ENCODE results near the gene IPO11.
A peak's percentile ranks its signal among the peaks of the same experiment; 100 is the strongest.
"Not testable (repeated sequence)": the region's sequence is repeated elsewhere in the genome, so short reads cannot be mapped to it uniquely, and the experiment has no call there.

Gene IPO11

GRCh38 chr5:62606878-62607277, 194.3 kb downstream of the IPO11 start:
- peak; percentile 20 for DNase-seq

GRCh38 chr5:62607615-62608014, 195.1 kb downstream of the IPO11 start:
- no peak for DNase-seq

DNA sequence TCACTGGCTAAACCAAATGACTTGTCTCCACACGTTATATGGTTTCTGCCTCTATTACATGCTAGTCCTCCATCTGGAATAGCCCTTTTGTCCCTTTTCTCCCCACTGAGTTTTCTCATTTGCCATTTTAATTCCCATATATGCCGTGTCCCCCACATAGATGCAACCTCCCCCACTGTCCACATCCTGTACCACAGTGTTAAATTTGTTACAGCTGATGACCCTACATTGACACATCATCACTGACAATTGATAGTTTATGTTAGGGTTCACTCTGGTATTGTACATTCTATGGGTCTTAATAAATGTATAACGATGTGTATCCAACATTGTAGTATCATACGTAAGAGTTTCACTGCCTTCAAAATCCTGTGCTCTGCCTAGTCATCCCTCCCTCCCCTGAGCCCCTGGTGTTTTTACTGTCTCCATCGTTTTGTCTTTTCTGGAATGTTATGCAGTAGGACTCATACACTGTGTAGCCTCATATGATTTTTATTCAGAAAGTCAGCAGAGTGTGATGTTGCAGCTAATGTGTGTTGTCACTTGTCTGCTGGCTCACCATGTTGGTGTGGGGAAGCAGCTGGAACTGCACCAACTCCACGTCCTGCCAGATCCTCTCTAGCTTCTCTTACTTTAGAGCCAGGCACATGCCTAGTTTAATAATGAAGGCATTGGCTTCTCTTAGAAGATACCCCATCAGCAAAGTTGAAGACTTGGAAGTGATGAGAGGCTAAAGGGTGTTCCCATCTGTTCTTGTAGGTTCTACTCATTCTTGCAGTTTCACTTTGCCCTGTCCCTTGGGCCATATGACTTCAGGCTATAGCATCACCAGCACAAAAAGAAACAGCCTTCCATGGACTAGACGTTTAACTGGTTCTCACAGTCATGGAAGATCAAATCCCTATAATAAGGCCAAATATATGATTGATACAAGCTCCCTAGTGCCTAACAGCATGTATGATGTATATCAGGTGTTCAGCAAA, 196.3 kb downstream of the IPO11 start:
- no peak for DNase-seq

GRCh38 chr5:62614355-62614754, 201.8 kb downstream of the IPO11 start:
- DNase-seq: no peak

- no peak for DNase-seq
Observed at GRCh38 chr5:62616615-62617277, 204.2 kb downstream of the IPO11 start.

DNA sequence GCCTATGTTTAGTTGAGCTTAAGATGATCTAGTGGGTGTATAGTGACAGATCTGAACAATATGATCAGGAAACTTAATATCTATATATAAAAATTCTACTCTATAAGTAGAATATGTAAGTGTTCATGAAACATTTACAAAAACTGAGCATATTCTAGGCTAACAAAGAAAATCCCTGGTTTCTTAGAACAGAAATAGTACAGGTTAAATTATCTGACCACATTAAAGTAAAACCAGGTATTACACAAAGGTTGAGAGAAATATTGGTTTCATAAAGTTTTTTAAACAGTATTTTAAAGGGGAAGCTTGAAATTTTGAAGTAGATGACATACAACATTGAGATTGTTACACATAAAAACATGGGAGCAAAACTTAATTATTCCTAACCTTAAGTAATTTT, 205.4 kb downstream of the IPO11 start:
- DNase-seq: no peak

- DNase-seq: no peak
Observed at GRCh38 chr5:62620761-62621160, 208.2 kb downstream of the IPO11 start.

DNA sequence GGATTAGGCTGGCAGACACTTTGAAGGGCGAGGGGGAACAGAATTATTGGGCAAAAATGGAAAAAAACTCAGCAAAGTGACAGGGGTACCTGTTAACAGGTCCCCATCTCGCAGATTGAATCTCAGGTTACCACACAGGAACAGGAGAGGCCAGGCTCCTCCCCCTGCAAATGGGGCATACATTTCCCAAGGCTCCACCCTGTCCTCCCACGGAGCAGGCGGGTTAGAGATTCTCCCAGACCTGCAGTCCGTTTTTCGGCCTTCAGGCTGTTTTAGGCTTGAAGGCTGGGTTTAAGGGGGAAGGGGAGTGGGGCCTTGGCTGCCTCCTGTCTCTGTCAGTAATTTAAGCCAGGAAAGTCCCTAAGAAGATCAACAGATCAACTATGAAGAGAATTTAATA, 208.7 kb downstream of the IPO11 start:
- DNase-seq: no peak

- no peak for DNase-seq
Observed at GRCh38 chr5:62623271-62623670, 210.7 kb downstream of the IPO11 start.

DNA sequence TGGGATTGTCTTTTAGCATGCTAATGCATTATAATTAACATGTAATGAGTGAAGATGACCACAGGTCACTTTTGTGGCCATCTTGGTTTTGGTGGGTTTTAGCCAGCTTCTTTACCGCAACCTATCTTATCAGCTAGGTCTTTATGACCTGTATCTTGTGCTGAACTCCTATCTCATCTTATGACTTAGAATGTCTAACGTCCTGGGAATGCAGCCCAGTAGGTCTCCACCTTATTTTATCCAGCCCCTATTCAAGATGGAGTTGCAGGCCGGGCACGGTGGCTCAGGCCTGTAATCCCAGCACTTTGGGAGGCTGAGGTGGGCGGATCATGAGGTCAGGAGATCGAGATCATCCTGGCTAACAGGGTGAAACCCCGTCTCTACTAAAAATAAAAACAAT, 211.9 kb downstream of the IPO11 start:
- not testable (repeated sequence) for DNase-seq

DNA sequence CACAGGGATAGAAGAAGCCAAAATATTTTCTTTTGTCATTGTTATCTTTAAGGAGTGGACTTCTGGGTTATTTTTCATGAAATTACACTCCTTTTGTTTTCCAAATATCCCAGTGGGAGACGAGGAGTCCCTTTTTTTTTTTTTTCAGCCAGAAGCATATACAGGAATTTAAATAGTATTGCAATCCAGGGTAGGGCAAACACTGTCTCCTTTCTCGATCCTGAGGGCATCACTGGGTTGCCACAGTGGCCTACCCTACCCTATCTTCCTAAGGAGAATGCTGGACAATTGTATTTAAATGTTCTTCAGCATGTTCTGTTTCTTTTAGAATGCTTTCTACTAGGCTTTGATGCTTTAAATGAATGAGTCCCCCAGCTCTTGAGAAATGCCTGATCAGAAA, 214.0 kb downstream of the IPO11 start:
- DNase-seq: no peak

DNA sequence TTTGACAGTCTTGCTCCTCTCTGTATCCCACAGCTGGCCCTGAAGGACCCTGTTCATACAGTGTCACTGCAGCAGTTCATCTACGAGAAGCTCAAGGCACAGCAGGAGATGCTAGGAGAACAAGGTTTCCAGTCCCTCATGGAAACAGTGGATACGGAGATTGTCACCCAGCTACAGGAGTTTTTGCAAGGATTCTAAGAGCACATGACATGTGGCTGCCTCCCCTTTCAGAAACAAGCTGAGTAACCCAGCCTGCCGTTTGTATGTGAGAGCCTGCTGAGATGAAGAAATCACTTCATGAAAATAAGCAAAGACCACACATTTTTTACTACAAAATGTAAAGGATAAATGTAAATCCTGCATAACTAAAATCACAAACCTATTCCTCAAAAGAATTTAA, 214.6 kb downstream of the IPO11 start:
- DNase-seq: no peak

DNA sequence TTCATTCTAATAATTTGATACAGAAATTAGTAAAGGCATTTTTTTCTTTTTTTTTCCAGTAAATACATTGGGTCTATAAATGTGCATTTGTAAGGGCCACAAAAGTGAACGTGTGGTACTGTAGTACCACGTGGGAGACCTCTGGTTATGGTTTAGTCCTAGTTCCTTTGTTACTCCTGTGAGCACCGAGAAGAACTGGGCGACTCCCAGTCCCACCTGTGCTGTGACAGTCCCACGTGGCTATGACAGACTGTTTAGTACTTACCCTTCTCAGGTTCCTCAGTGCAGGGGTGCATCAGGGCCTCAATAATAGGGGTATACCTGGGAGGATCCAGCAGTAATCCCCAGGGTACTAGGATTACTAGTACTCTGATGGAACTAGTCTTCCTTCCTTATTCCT, 215.3 kb downstream of the IPO11 start:
- DNase-seq: no peak

- DNase-seq: no peak
Observed at GRCh38 chr5:62631909-62632580, 219.5 kb downstream of the IPO11 start.

GRCh38 chr5:62633243-62633642, 220.7 kb downstream of the IPO11 start:
- DNase-seq: no peak

DNA sequence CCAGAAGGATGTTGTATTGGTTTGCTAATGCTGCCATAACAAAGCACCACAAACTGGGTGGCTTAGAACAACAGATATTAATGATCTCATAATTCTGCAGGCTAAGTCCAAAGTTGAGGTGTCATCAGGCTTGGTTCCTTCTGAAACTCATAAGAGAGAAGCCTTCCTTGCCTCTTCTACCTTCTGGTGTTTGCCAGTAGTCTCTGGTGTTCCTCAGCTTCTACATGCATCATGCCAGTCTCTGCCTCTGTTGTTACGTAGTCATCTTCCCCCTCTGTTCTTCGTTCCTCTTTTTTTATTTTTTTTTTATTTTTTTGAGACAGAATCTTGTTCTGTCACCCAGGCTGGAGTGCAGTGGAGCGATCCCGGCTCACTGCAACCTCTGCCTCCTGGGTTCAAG, 227.9 kb downstream of the IPO11 start:
- no peak for DNase-seq

DNA sequence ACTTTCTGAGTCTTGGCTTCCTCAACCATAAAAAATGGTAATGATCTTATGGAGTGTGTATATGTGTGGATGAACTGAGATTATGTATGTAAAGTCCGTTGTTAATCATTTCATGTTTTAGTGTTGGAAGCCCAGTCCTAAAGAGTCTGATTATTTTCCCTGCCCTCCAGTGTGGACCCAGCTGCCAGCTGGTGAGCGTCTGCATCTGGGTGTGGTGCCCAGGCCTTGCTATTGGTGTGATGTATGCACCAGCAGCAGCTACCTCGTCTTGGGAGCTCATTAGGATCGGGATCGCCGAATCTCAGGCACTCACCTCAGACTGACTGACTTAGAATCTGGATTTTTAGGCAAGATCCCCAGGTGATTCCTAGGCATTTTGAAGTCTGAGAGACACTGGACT, 229.9 kb downstream of the IPO11 start:
- no peak for DNase-seq

GRCh38 chr5:62643556-62644451, 231.2 kb downstream of the IPO11 start:
- no peak for DNase-seq

GRCh38 chr5:62645223-62645622, 232.7 kb downstream of the IPO11 start:
- DNase-seq: no peak

DNA sequence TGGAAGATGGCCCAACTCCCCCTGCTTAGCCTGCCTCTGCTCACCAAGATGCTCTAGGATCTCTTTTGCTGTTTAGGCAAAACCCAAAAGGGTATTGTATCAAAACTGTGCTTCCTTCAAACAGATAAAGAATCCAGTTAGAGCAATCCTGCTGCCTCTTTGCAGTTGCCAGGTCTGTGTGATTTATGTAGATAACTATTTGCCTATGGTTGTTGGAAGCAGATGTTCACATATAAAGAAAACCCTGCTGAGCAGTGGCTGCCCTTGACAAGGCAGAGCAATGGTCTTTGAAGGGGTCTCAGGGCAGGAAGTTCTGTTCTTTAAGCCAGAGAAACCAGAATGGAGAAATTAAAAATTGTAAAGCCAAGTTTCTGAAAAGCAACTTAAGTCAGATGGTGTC, 234.7 kb downstream of the IPO11 start:
- DNase-seq: no peak

- DNase-seq: no peak
Observed at GRCh38 chr5:62649025-62649424, 236.5 kb downstream of the IPO11 start.

GRCh38 chr5:62649476-62650113, 237.0 kb downstream of the IPO11 start:
- no peak for DNase-seq

All from fibroblast of skin of back (primary cell).